HG03159 (cell line): ENCODE data around the gene AP1M1.

Source experiments
- ATAC-seq: cut with Tn5 transposase; IDR thresholded peaks from one replicate; pipeline ENCODE4 v1.9.1; 2021; ENCODE audit warnings: mild to moderate bottlenecking, moderate library complexity; ENCODE audit not compliant: unreplicated experiment

Gene AP1M1

DNA sequence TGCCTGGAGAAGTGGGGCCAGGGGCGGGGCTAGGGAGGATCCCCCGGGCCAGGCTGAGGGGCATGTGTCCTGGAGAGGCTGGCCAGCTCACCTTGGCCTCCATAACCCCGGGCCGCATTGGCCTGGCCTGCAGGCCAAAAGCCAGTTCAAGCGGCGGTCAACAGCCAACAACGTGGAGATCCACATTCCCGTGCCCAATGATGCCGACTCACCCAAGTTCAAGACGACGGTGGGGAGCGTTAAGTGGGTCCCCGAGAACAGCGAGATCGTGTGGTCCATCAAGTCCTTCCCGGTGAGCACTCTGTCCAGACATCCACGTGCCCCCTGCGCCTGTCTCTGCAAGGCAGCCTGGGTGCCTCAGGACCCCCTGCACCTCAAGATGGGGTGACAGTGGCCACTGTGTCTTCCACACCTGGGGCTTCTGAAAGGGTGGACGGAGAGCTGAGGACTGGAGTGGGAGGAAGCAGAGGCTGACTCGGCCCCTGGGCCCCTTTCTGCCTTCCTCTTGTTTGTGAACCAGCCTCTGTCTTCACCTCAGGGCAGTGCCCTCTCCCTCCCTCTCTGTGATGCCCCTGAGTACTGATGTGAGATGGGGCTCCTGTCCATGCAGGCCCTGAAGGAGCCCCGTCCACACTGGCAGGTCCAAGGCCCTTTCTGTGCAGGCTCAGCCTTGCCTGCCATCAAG, 31.1 kb downstream of the AP1M1 start:
- no peak for ATAC-seq

DNA sequence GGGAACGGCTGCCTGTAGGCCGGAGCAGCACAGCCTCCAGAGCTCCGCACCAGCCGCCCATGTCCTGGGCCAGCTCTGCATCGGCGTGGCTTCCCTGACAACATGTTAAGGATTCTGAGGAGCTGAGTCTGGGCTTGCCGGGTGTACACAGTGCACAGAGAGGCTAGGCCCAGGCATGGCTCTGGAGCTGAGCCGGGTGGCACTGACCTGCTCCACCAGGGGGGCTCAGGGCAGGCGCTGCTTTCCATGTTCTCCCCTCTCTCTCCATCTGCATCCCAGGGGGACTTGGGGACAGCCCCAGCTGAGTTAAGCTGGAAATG, 31.6 kb downstream of the AP1M1 start:
- no peak for ATAC-seq

DNA sequence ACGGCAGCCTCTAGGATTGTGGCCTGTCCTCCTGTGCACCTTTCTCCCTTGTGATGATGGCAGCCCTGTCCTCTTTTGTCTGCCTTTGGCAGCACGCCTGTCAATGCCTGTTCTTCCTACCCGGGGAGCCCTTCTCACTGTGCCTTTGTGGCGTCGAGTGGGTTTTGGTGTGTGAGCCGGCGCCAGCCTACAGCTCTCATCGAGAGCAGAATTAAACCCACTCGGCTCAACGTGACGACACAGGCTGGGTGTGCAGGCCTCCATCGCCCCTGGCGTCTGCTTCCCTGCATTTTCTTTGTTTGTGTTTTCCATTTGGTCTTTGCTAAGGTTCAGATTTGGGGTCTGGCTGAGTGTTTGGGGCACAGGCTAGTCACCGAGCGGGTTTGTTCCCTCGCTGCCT, 34.4 kb downstream of the AP1M1 start:
- ATAC-seq = no peak

DNA sequence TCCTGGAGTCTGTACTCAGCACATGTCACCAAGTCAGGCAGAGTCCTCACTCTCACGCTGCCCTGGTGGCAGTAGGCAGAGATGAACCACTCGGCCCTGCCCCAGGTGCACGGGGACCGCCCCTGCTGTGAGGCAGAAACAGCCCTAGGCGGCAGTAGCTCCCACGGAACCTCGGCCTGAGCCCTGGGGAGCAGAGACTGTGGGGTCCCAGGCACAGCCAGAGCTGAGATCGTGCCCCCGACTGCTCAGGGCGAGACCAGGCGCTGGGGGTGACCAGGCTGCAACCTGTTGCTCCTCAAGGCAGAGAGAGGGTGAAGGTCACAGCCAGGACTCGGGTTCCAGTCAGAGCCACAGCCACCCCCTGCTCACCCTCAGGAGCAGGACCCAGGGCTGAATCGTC, 34.9 kb downstream of the AP1M1 start:
- ATAC-seq = no peak

DNA sequence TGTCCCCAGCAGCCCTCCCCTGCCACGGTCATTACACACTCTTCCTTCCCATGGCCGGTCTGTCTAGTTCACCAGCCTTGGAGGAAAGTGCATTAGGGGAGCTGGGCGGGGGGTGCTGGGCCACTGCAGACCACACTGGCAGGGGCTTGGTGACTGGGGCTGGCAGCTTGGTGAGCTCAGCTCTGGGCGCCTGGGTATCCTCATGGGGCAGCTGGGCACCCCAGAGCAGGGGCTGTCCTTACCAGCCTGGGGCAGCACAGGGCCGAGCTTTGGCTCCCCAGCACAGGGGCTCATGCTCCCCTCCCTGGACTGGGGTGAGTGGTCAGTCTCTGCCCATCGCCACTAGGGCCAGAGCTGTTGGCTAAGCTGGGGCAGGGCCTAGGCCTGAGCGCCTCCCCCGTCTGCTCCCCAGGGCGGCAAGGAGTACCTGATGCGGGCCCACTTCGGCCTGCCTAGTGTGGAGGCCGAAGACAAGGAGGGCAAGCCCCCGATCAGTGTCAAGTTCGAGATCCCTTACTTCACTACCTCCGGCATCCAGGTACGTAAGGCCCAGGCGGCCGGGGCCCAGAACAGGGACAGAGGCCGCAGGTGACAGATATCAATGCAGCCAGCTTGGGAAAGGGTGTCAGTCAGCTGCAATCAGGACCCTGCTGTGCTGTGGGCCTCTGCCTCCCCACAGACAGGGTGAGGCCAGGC, 35.5 kb downstream of the AP1M1 start:
- no peak for ATAC-seq

DNA sequence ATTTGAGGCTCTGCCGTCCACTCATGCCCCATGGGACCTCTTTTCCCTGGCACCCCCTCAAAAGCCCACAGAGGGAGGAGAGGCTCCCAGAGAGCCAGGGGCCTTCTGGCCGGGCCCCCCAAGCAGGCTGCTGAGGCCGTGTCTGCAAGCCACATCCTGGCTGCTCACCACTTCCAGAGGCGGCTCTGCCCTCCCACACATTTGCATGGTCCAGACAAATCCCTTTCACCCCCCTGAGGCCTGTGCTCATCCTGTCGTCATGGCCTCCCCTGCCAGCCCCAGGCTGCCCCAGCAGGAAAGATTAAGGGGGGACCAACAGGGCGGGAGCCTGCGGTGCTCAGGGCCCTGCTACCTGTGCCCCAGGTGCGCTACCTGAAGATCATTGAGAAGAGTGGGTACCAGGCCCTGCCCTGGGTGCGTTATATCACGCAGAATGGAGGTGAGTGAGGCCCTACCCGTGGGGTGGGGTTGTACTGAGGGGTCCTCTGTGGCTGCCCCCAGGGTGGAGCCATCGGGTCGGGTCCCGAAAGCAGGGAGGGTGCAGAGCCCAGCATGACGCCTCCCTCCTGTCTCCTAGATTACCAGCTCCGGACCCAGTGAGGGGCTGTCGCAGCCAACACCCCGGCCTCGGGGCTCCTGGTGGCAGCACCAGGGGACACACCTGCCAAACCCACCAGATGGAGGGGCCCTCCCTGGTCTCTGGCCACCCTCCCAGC, 36.3 kb downstream of the AP1M1 start:
- no peak for ATAC-seq

DNA sequence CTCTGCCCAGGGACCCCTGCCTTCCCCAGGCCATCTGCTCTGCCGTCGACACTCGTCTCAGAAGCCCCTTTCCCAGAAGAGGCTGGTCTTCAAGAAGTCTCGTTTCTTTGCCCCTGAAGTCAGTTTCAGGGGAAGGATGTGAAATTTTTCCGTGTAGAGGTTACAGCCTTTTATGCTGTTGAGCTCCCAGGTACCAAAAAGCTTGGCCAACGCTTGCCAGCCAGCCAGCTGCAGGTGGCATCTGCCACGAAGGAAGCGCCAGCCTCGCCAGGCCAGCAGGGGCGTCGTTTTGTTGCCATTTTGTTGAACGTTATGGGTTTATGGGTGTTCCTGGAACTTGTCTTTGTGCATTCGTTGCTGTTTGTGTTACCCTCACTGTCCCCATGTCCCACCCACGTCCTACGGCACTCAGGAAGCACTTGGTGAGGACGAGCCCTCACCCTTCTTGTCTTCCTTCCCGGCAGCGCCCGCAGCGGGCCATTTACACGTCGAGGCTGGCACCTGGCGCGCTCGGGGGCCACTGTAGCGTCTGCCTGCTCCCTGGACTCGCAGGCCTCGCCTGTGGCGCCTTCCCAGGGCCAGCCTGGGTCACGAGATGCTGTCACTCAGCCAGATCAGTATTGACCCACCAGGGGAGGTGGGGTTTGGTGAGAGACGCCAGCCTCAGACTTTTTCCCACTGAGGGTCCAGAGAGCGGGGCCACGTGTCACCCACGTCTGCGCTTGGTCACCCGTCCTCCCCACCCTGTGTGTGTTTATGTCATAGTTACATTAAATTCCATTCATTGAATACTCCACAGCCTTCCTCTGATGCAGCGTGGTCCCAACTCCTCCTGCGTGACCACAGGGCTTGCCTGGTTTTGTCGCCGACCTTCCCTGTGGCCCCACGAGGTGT, 37.1 kb downstream of the AP1M1 start:
- ATAC-seq = no peak

DNA sequence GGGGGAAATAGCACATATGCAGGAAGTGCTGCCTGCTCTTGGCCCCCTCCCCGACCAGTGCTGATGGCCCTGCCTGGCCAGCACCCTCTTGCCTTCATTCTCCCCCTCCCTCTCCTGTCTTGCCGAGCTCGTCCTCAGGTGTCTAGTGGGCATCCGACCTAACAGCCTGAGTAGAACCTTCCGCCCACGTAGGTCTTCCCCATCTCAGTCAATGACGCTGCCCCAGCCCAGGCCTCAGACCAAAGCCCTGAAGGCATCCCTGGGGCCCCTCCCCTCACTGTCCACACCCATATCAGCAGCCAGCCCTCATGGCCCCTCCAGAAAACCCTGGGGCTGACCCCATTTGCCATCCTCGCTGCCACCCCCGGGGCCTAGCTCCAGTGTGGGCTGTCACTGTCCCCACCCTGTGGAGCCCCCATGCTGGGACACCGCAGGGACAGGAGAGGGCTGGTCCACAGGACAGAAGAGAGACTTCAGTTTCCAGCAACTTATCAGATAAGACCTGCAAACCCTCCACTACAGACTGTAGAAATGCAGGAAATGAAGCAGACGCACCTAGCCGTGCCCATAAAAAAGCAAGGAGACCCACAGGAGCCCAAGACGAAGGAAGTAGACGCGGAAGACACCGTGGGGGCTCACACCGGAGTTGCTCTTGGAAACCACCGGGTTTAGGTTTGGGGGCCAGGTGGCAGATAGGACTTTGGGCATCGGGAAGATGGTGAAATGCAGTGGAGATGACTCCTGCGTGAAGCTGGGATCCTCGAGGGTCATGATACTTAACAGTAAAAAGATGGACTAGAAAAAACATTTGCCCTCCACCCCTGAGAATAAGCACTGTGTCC, 38.3 kb downstream of the AP1M1 start:
- ATAC-seq = no peak

DNA sequence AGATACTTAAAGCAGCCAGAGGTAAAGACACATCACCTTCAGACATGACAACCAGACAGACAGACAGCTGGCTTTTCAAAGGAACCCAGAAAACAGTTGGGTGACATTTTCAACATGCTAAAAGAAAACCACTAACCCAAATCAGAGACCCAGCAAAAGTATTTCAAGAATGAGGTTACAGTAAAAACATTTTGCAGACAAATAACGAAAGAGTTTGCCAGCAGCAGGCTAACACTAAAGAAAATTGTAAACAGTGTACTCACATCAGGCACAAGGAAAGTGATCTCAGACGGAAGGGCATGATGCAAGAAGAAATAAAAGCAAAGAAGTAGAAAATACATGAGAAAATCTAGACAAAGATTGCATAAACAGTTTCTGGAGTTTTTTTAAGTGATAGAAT, 46.4 kb downstream of the AP1M1 start:
- no peak for ATAC-seq

DNA sequence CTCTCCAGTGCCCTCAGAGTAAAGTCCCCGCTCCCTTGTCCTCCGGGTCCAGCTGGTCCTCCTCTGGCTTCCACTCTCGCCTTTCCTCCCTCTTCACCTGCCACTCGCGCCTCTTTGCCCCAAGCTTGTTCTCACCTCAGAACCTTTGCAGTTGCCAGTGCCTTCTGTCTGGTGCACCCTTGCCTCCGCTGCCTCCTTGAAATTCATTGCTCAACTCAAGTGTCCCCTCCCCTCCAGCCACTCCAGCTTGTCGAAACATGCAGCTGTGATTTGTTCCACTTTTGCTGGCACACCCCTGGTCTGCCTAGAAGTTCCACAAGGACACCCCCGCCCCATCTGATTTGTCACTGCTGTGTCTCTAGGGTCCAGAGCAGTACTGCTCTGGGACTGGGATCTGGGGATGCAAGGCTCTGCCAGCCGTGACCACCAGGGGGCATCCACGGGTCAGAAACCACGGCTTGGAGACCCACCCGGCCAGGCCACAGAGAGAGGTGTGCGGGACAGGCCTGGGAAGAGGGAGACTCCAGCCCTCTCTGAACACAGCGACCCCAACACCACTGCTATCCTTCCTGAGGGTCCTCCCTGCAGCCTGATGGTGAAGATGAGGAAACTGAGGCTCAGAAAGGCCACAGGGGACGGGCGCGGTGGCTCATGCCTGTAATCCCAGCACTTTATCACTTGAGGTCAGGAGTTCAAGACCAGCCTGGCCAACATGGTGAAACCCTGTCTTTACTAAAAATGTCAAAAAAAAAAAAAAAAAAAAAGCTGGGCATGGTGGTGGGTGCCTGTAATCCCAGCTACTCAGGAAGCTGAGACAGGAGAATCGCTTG, 49.9 kb downstream of the AP1M1 start:
- ATAC-seq = no peak

DNA sequence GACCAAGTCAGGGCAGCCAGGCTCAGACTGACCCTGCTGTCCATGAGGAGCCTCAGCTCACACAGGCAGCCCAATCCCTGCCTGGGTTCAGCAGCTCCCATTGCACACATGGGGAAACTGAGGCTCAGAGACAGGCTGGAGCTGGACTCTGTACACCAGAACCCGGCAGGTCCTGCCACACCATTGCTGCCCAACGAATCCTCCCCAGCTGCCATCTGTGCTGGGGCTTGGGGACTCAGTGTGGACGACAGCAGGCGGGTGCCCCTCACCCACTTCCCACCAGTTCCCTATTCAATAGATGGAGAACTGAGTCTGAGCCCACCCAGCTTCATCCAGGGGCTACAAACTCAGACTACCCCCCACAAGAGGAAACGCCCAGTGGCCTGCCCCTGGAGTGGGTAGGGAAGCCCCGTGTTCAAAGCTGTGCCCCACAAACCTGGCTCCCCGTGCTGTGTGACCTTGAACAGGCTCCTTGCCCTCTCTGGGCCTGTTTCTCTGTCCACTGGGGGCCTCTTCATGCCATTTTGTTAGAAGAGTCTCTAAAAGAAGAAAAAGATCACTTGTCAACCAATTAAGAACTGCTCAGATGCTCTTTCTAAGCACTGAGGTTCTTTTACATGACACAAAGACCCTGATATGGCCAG, 50.8 kb downstream of the AP1M1 start:
- no peak for ATAC-seq

DNA sequence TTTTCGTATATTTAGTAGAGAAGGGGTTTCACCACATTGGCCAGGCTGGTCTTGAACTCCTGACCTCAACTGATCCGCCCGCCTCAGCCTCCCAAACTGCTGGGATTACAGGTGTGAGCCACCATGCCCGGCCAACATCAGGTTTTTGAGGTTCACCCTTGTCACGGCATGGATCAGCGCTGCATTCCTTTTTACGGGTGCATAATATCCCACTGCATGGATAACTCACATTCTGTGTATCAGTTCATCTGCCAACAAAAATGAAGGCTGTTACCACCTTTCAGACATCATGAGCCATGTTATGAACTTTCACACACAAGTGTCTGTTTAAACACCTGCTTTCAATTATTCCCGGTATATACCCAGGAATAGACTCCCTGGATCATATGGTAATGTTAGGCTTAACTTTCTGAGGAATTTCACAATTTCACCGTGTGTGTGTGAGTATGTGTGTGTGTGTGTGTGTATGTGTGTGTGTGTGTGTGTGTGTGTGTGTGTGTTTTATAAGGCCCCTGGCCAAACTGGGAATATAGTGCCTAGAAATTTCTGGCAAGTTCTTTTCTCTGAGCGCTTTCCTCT, 52.2 kb downstream of the AP1M1 start:
- ATAC-seq = no peak

DNA sequence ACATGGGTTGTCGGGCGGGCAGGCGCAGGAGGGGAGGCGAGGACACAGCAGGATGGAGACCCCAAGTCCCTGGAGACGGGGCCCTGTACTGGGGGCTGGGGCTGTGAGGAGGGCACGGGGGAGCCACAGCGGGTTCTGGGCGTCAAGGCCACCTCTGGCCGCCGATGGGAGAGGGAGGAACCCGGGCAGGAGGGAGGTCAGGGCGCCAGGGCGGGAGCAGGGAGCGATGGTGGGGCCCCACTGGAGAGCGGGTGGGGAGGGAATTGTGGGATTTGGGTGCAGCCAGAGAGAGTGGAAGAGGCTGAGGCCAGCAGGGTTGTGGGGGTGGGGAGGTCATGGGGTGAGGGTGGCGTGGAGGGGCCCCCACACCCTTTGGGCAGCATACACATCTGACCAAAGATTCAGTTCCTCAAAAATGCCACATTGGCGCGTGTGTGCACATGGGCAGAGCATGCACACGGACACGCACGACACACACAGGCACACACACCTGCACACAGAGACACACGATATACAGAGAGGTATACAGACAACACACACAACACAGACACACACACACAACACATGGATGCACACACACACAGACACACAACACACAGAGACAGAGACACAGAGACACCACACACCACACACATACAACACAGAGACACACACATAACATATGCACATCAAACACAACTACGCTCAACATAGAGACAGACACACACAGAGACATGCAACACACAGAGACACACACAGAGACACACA, 54.9 kb downstream of the AP1M1 start:
- ATAC-seq = no peak

DNA sequence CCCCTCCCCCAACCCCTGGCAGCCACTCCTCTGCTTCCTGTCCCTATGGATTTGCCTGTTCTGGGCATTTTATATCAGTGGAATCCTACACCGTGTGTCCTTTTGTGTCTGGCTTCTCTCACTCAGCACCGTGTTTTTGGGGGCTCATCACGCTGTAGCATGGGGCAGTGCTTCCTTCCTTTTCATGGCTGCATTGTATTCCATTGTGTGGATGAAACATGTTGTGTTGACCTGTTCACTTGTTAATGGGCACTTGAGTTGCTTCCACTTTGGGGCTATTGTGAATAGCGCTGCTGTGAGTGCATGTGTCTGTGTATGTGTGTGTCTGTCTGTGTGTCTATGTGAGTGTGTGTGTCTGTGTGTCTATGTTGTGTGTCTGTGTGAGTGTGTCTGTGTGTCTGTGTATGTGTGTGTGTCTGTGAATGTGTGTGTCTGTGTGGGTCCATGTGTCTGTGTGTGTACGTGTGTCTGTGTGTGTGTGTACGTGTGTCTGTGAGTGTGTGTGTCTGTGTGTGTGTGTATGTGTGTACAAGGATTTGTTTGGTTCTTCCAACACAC, 57.2 kb downstream of the AP1M1 start:
- ATAC-seq = no peak

DNA sequence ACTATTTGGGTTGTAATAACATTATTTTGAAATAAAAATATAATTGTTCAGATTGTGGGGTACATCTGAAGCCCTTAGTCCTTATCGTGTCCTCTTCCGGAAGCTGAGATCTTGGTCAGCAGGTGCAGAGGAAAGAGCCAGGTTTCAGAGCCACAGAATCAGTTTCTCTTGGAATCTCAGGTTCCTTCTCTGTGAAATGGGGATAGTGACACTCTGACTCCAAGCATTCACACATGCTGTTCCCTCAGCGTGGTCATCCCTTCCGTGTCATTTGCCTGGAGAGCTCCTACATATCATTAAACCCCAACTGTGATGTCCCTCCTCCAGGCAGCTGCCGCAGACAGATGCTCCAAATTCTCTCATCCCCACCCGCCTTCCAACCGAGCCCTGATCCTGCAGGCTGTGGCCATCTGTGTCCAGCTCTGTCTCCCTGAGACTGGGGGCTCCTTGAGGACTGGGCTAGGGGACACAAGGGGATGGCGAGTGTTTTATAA, 59.8 kb downstream of the AP1M1 start:
- no peak for ATAC-seq

DNA sequence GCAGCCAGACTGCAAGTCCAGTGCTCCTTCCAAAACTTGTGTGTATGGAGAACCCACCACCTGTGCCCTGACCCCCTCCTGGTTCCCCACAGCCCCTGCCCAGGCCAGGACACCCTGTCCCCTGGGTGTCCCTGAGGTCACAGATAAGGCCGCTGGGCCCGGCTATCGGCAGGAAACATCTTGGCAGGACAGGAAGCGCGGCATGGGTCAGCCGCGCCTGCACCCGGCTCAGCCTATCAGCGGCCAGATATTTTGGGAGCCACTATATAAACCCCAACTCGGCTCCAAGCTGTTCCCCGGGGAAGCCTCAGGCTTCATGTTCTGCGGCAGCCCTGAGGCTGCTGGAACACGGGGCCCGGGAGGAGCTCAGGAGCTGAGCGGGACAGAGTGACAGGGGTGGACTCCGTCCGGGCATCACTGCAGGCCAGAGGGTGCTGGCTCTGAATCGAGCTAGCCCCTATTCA, 60.8 kb downstream of the AP1M1 start:
- no peak for ATAC-seq

DNA sequence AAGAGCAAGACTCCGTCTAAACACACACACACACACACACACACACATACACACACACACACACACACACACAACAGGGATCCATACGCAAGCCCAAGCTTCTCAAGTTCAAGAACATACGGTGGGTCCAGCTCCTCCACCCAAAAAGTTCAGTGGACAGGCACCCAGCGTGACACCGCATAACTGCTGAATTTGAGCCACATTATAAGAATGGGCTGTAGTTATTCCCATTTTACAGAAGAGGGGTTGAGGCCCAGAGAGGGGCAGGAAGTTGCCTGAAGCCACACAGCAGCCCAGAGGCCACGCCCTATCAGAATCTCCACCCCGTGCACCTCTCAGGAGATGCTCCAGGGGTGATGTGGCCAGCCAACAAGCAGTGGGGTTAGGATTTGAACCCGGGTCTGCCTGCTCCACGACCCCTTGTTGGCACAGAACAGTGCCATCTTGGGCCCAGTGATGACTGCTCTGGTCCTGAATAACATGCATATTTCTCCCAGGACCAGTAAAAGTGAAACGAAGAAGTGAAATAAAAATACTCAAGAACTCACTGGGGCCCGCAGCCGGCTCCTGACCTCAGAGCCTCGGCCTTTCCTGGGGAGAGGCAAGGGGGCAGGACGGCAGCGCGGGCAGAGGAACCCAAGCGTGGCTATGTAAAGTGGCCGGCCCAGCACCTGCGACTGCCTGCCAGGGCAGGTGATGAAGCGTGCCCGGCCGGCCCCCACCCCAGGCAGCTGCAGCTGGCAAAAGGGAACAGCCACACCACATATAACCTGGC, 61.9 kb downstream of the AP1M1 start:
- peak; percentile 51 for ATAC-seq
